MM.1S (cell line): ENCODE data around the gene EPHA7.

Source experiments
- DNase-seq: peaks from one replicate; pipeline ENCODE4 v3.0.0-alpha.2; 2015
- H2AFZ ChIP-seq: fragments of 300-600 bp; sonication (generic); 2 replicates; pipeline ENCODE4 v1.6.0; 2016; ENCODE audit warnings: antibody characterized with exemption, low read length
- H3F3A ChIP-seq: fragments of 300-600 bp; sonication (generic); 2 replicates; pipeline ENCODE4 v1.6.1; 2016; ENCODE audit warnings: mild to moderate bottlenecking, antibody characterized with exemption, low read length, moderate library complexity, mixed read lengths; ENCODE audit not compliant: insufficient read depth
- H3K27ac ChIP-seq: fragments of 300-600 bp; sonication (generic); 2 replicates; pipeline ENCODE4 v1.5.1; 2016; ENCODE audit warnings: mild to moderate bottlenecking, low read length
- H3K27me3 ChIP-seq: fragments of 300-600 bp; sonication (generic); replicated peaks from 2 replicates; pipeline ENCODE4 v1.6.0; 2016; ENCODE audit warnings: low read length; ENCODE audit not compliant: insufficient read depth
- H3K36me3 ChIP-seq: fragments of 300-600 bp; sonication (generic); replicated peaks from 2 replicates; pipeline ENCODE4 v1.6.1; 2016; ENCODE audit warnings: mild to moderate bottlenecking, low read length, mixed read lengths; ENCODE audit not compliant: insufficient read depth
- H3K4me1 ChIP-seq: fragments of 300-600 bp; sonication (generic); 2 replicates; pipeline ENCODE4 v1.6.1; 2016; ENCODE audit warnings: low read length, mixed read lengths
- H3K4me2 ChIP-seq: fragments of 300-600 bp; sonication (generic); 2 replicates; pipeline ENCODE4 v1.6.0; 2016; ENCODE audit warnings: low read depth, low read length
- H3K4me3 ChIP-seq: fragments of 300-600 bp; sonication (generic); 2 replicates; pipeline ENCODE4 v1.5.1; 2016; ENCODE audit warnings: low read length, mixed read lengths
- H3K79me2 ChIP-seq: fragments of 300-600 bp; sonication (generic); 2 replicates; pipeline ENCODE4 v1.6.1; 2016; ENCODE audit warnings: mixed run types, low read length, mixed read lengths
- H3K9ac ChIP-seq: fragments of 300-600 bp; sonication (generic); 2 replicates; pipeline ENCODE4 v1.6.1; 2016; ENCODE audit warnings: low read length, mixed read lengths
- H3K9me2 ChIP-seq: fragments of 300-600 bp; sonication (generic); replicated peaks from 2 replicates; pipeline ENCODE4 v1.6.1; 2016; ENCODE audit warnings: mild to moderate bottlenecking, low read length, mixed read lengths; ENCODE audit not compliant: insufficient read depth
- H3K9me3 ChIP-seq: fragments of 300-600 bp; sonication (generic); replicated peaks from 2 replicates; pipeline ENCODE4 v1.6.1; 2016; ENCODE audit warnings: mild to moderate bottlenecking, low read length, mixed read lengths; ENCODE audit not compliant: insufficient read depth
- H4K20me1 ChIP-seq: fragments of 300-600 bp; sonication (generic); 2 replicates; pipeline ENCODE4 v1.6.1; 2016; ENCODE audit warnings: mild to moderate bottlenecking, low read length, moderate library complexity, mixed read lengths; ENCODE audit not compliant: insufficient read depth
- EZH2 ChIP-seq: fragments of 300-600 bp; sonication (generic); optimal IDR thresholded peaks from 2 replicates; pipeline ENCODE3; 2017; ENCODE audit warnings: low read depth, mild to moderate bottlenecking, antibody characterized with exemption, low read length, mixed read lengths
- EZH2phosphoT487 ChIP-seq: fragments of 300-600 bp; sonication (generic); IDR thresholded peaks from 2 replicates; pipeline ENCODE4 v1.6.1; 2018; ENCODE audit warnings: antibody characterized with exemption, low read length
- TF ChIP-seq, protein P1 (sequence below): fragments of 300-600 bp; sonication (generic); IDR thresholded peaks from 2 replicates; pipeline ENCODE4 v1.5.1; 2016; ENCODE audit warnings: antibody characterized with exemption, low read length, mixed read lengths

EPHA7 gene

DNA sequence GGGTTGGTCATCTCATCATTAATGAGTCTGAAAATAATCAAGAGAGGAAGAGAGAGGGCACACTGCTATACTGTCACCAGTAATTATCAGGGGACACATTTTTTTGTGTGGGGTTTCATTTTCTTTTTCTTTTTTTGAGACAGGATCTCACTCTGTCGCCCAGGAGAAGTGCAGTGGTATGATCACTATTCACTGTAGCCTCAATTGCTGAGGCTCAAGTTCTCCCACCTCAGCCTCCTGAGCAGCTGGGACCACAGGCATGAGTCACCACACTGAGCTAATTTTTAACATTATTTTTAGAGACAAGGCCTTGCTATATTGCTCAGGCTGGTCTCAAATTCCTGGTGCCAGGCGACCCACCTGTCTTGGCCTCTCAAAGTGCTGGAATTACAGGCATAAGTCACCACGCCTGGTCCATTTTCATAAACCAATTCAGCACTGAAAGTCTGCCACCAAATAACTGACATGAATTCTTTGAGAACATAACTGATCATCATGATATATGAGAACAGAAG, 43.3 kb downstream of the EPHA7 start:
- Histone ChIP-seq H3K36me3 (no peaks in the 10 kb centered on the region), H3K9me2 (no peaks in the 10 kb centered on the region), H4K20me1 (no peaks in the 10 kb centered on the region), H3K9ac (no peak overlapping the region), H3K79me2 (no peaks in the 10 kb centered on the region), H3F3A (no peaks in the 10 kb centered on the region), H3K4me3 (no peak overlapping the region), H3K9me3 (no peaks in the 10 kb centered on the region), H2AFZ (no peak overlapping the region), H3K27ac (no peak overlapping the region), H3K27me3 (no peaks in the 10 kb centered on the region), H3K4me2 (no peak overlapping the region), H3K4me1 (0 out of 2 replicates have a peak, but pooled peaks cover 4% of the 10 kb centered on the region)
- TF ChIP-seq EZH2 (no peak), EZH2phosphoT487 (no peak)
- TF ChIP-seq, protein P1, sequence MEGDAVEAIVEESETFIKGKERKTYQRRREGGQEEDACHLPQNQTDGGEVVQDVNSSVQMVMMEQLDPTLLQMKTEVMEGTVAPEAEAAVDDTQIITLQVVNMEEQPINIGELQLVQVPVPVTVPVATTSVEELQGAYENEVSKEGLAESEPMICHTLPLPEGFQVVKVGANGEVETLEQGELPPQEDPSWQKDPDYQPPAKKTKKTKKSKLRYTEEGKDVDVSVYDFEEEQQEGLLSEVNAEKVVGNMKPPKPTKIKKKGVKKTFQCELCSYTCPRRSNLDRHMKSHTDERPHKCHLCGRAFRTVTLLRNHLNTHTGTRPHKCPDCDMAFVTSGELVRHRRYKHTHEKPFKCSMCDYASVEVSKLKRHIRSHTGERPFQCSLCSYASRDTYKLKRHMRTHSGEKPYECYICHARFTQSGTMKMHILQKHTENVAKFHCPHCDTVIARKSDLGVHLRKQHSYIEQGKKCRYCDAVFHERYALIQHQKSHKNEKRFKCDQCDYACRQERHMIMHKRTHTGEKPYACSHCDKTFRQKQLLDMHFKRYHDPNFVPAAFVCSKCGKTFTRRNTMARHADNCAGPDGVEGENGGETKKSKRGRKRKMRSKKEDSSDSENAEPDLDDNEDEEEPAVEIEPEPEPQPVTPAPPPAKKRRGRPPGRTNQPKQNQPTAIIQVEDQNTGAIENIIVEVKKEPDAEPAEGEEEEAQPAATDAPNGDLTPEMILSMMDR = no peak
- no peak for DNase-seq

DNA sequence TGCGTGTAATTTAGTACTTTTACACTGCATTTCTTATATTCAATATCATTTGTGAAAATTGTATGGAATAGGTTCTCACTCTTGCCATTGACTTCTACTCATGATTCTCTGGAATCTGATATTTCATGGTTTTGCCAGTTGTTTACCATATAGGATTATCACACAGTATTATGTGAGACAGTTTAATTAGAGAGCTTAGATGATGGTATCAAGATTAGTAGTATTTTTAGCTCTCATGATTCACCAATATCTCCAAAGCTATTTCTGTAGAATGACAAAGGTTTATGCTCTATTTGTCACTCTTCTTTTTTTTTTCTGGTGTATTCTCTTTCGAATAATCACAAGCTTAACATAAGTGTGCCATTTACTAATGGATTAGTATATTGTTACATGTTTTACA, 45.9 kb downstream of the EPHA7 start:
- H3F3A ChIP-seq = no peaks in the 10 kb centered on the region
- no peak overlapping the region for H3K9ac ChIP-seq
- H3K4me1 ChIP-seq = 0 out of 2 replicates have a peak, but pooled peaks cover 4% of the 10 kb centered on the region
- H3K9me3 ChIP-seq = no peaks in the 10 kb centered on the region
- H3K79me2 ChIP-seq = no peaks in the 10 kb centered on the region
- H3K27ac ChIP-seq = no peak overlapping the region
- H3K4me2 ChIP-seq = no peak overlapping the region
- no peaks in the 10 kb centered on the region for H3K36me3 ChIP-seq
- H3K4me3 ChIP-seq = no peak overlapping the region
- no peaks in the 10 kb centered on the region for H3K27me3 ChIP-seq
- TF ChIP-seq EZH2 = no peak
- TF ChIP-seq EZH2phosphoT487 = no peak
- DNase-seq = no peak
- no peaks in the 10 kb centered on the region for H4K20me1 ChIP-seq
- H3K9me2 ChIP-seq = no peaks in the 10 kb centered on the region
- H2AFZ ChIP-seq = no peak overlapping the region

DNA sequence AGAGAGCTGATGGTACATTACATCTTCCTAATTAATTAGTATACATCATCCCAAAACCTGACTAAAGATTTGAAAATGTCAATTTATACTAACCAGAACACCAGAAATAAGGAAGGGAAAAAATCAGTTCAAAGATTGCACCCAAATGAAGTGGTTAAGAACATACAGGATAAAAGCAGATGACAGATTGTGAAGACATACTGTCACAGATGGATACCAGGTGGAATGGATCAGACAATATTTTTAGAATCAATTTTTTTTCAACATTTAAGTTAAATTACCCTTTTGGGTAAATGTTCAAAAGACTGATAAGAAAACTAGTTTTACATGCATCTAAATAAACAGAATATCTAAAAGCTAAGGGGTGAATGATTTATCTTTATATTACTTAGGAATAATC, 47.6 kb downstream of the EPHA7 start:
- Histone ChIP-seq H3K4me2 (no peak overlapping the region), H3K36me3 (no peaks in the 10 kb centered on the region), H3K9me3 (no peaks in the 10 kb centered on the region), H4K20me1 (no peaks in the 10 kb centered on the region), H2AFZ (no peak overlapping the region), H3K9ac (no peak overlapping the region), H3K27ac (no peak overlapping the region), H3K4me1 (0 out of 2 replicates have a peak, but pooled peaks cover 4% of the 10 kb centered on the region), H3K27me3 (no peaks in the 10 kb centered on the region), H3F3A (no peaks in the 10 kb centered on the region), H3K79me2 (no peaks in the 10 kb centered on the region), H3K4me3 (no peak overlapping the region), H3K9me2 (no peaks in the 10 kb centered on the region)
- DNase-seq = no peak
- TF ChIP-seq EZH2phosphoT487 (no peak), EZH2 (no peak)
- TF ChIP-seq, protein P1 = no peak

GRCh38 chr6:93369586-93370134, 49.7 kb downstream of the EPHA7 start:
- H3K79me2 ChIP-seq = no peaks in the 10 kb centered on the region
- no peaks in the 10 kb centered on the region for H3K9me2 ChIP-seq
- TF ChIP-seq, protein P1 = no peak
- no peak for TF ChIP-seq EZH2phosphoT487
- no peak for TF ChIP-seq EZH2
- no peak overlapping the region for H3K27ac ChIP-seq
- H2AFZ ChIP-seq = no peak overlapping the region
- no peak overlapping the region for H3K9ac ChIP-seq
- no peak for DNase-seq
- no peak overlapping the region for H3K4me2 ChIP-seq
- H3K36me3 ChIP-seq = no peaks in the 10 kb centered on the region
- H4K20me1 ChIP-seq = no peaks in the 10 kb centered on the region
- no peaks in the 10 kb centered on the region for H3K9me3 ChIP-seq
- no peaks in the 10 kb centered on the region for H3K4me1 ChIP-seq
- no peak overlapping the region for H3K4me3 ChIP-seq
- no peaks in the 10 kb centered on the region for H3K27me3 ChIP-seq
- no peaks in the 10 kb centered on the region for H3F3A ChIP-seq
